Sigmoid colon (tissue), 7 donors: ENCODE results near the gene MTA3. TPM values are rescaled to one million over a fixed set of nuclear protein-coding genes. Genes with fewer than 3 reads are reported as not detected.

Experiments
- DNase-seq: peaks from one replicate; pipeline ENCODE4 v3.0.0-alpha.2; 2019
- H3K27ac ChIP-seq, 4 donors: fragments of 200-600 bp; sonication (generic); one replicate each; pipeline ENCODE4 v1.5.1; 2016 to 2019; ENCODE audit warnings: mild to moderate bottlenecking in 1 of 4
- H3K27me3 ChIP-seq, 3 donors: fragments of 200-600 bp; sonication (generic); one replicate each; pipeline ENCODE4 v1.5.1; 2019; ENCODE audit warnings: mild to moderate bottlenecking in 1 of 3
- H3K36me3 ChIP-seq, 4 donors: fragments of 200-600 bp; sonication (generic); one replicate each; pipeline ENCODE4 v1.5.1; 2016 to 2019
- H3K4me1 ChIP-seq, 4 donors: fragments of 200-600 bp; sonication (generic); one replicate each; pipeline ENCODE4 v1.5.1; 2017 to 2019
- H3K4me3 ChIP-seq, 4 donors: fragments of 200-600 bp; sonication (generic); one replicate each; pipeline ENCODE4 v1.5.1; 2017 to 2019; ENCODE audit warnings: mild to moderate bottlenecking in 2 of 4, moderate library complexity in 1 of 4
- H3K9me3 ChIP-seq, 4 donors: fragments of 200-600 bp in 3 of 4; sonication (generic) in 3 of 4; one replicate each; pipeline versions ENCODE4 v1.5.1 to v1.6.1; 2013 to 2019
- EP300 ChIP-seq, 4 donors: sonication (generic); formaldehyde crosslinking; IDR thresholded peaks; one replicate each; pipeline ENCODE4 v1.6.1; 2017; ENCODE audit warnings: antibody characterized with exemption in 4 of 4
- POLR2A ChIP-seq, 2 donors: fragments of 450-650 bp; IDR thresholded peaks; one replicate each; pipeline ENCODE4 v1.6.1; 2016; ENCODE audit warnings: antibody characterized with exemption in 2 of 2, mild to moderate bottlenecking in 2 of 2, moderate library complexity in 2 of 2
- POLR2AphosphoS5 ChIP-seq, 4 donors: sonication (generic); formaldehyde crosslinking; IDR thresholded peaks; one replicate each; pipeline ENCODE4 v1.6.1; 2017; ENCODE audit warnings: antibody characterized with exemption in 4 of 4
- WGBS, 2 donors: extraction: QIAGEN DNeasy Blood & Tissue Kit; methylation state at CpG; one replicate each; pipeline ENCODE4 v1.1.7; 2013; 5-methylcytosine and 5-hydroxymethylcytosine counted together
- intact Hi-C: fragments of 100-400 bp; cut with DNase I; formaldehyde crosslinking; loops from one replicate; pipeline ENCODE4 v1.15.1; 2023
- polyA plus RNA-seq, 3 donors: library from polyadenylated mRNA; stranded (reverse); fragments of 200-250 nt; gene quantifications; one replicate each; pipeline ENCODE4 v1.2.3, GENCODE V29; 2013
- total RNA-seq, 4 donors: library from RNA; depleted of rRNA; stranded (reverse); fragments of >200 nt; gene quantifications; one replicate each; pipeline ENCODE4 v1.1.0, GENCODE V29; 2016
- TF ChIP-seq, protein P1 (sequence below), 4 experiments: fragments of 450-650 bp in 3 of 4; fragments of 200-600 bp in 1 of 4; IDR thresholded peaks; one replicate each; pipeline ENCODE4 v1.5.1; 2016 to 2019; ENCODE audit warnings: antibody characterized with exemption in 4 of 4, mild to moderate bottlenecking in 3 of 4, moderate library complexity in 2 of 4
- donor health status: healthy with polysubstance abuse.
- donor health status: Bipolar disorder and iron deficiency.
- donor health status: healthy.

MTA3 gene
- total and polyA plus RNA-seq, 7 donors: 24.5 to 53.2 (median 33.9) TPM

DNA sequence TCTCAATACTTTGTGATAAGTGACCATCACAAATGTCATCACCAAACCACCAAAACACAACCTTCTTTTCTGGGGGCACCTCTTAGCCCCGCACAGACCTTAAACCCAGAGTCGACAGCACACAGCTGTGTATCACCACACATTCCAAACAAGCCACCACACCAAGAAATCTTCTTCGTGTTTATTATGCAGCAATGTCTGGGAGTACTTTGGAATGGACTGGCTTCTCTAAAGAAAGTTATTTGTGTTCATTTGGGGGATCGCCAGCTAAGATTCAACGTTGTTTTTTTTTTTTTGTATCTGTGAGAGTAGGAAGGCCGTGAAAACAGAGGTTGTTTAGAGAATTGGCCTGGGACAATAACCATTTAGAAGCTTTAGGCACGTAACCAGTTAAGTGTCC, 1.1 kb upstream of the MTA3 start:
- TF ChIP-seq EP300 (IDR thresholded peaks at IDR 0.05): no peak
- TF ChIP-seq, protein P1, sequence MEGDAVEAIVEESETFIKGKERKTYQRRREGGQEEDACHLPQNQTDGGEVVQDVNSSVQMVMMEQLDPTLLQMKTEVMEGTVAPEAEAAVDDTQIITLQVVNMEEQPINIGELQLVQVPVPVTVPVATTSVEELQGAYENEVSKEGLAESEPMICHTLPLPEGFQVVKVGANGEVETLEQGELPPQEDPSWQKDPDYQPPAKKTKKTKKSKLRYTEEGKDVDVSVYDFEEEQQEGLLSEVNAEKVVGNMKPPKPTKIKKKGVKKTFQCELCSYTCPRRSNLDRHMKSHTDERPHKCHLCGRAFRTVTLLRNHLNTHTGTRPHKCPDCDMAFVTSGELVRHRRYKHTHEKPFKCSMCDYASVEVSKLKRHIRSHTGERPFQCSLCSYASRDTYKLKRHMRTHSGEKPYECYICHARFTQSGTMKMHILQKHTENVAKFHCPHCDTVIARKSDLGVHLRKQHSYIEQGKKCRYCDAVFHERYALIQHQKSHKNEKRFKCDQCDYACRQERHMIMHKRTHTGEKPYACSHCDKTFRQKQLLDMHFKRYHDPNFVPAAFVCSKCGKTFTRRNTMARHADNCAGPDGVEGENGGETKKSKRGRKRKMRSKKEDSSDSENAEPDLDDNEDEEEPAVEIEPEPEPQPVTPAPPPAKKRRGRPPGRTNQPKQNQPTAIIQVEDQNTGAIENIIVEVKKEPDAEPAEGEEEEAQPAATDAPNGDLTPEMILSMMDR (IDR thresholded peaks at IDR 0.05): no peak
- no peak for TF ChIP-seq POLR2A (IDR thresholded peaks at IDR 0.05)
- no peak for TF ChIP-seq POLR2AphosphoS5 (IDR thresholded peaks at IDR 0.05)
- Histone ChIP-seq H3K27me3 (no peaks in the 10 kb centered on the region), H3K9me3 (no peaks in the 10 kb centered on the region), H3K4me1 (peaks cover 0 to 34% (median 22%) of the 10 kb centered on the region in 4 donors), H3K27ac (peak overlapping the region; percentile 89 to 97 (median 94)), H3K36me3 (peaks cover 0 to 5% (median 0%) of the 10 kb centered on the region in 4 donors), H3K4me3 (no peak overlapping the region)
- intact Hi-C loops: loop anchor here (5.0 to 10.0 kb wide), 5 partner anchors 55 to 227 kb away; partner anchors contain the start of genes COX7A2L and HAAO
- no peak for DNase-seq
- 51% methylated on average over 7 of the region's 7 CpGs for WGBS, 2 donors

DNA sequence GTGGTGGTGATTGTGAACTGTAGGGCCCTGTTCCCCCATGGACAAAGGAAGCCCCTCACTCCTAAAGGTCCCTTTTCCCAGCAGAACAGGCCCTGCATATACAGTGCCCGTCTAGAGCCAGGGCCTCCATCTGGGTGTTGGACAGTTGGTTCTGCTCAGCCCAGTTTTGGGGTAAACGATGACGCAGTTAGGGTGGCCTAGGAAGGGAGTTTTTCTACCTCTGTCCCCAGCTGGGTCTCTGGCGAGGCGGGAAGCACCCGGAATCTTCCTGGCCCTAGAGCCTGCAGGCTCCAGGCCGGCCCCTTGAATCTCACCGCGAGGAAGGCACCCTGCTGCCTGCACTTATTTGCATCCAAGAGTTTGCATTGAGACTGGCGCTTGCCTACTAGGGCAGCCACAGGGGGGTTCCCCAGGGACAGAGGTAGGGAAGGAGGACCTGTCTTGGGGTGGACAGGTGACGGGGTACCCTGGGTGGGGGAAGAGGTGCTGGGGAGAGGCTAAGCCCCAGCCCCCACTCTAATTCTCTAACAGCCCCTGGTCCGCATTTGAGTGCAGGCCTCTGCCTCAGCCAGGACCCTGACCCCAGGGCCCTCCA, 529 bp upstream of the MTA3 start:
- peak overlapping the region; percentile 89 to 97 (median 94) for H3K27ac ChIP-seq
- intact Hi-C loops: loop anchor here (5.0 to 10.0 kb wide), 5 partner anchors 56 to 227 kb away; partner anchors contain the start of genes COX7A2L and HAAO

DNA sequence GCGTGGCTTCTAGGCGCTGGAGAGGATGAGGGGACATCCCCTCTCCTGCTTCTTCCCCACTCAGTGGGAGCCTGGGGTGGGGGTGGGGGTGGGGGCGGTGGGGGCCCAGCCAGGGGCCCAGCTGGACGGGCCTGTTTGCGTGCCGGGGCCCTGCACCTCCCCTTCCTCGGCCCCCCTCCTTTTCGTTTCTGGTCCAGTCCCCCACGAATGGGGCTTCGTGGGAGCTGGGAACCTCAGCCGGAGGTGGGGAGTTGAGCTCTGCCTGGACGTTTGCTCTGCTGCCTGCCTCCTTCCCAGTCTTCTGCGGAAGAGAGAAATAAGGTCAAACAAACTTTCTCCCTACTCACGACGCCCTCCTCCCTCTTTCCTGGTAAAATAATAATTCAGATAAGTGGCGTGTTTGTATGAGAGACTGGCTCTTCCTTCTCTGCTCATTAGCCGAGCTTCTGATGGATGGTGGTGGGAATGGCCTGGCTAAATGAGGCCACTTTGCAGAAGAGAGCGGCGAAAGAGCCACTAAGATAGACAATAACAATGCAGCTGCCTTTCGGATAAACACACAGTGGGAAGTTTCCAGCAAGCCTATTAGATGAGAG, 782 bp downstream of the MTA3 start:
- intact Hi-C loops: loop anchor here (5.0 to 10.0 kb wide), 5 partner anchors 57 to 226 kb away; partner anchors contain the start of genes COX7A2L and HAAO
- Histone ChIP-seq H3K4me1 (peaks cover 0 to 34% (median 22%) of the 10 kb centered on the region in 4 donors), H3K4me3 (peak overlapping the region; percentile 78 to 99 (median 90)), H3K27me3 (no peaks in the 10 kb centered on the region), H3K36me3 (peaks cover 0 to 11% (median under 1%) of the 10 kb centered on the region in 4 donors), H3K9me3 (no peaks in the 10 kb centered on the region), H3K27ac (peak overlapping the region; percentile 89 to 97 (median 94))
- 3 to 8% methylated on average over 20 of the region's 20 CpGs for WGBS, 2 donors
- TF ChIP-seq, protein P1 (IDR thresholded peaks at IDR 0.05): no peak
- TF ChIP-seq POLR2AphosphoS5 (IDR thresholded peaks at IDR 0.05): peak in 1 of 4 donors; percentile 16
- DNase-seq: peak; percentile 69

More for the DNA sequence above, 529 bp upstream of the MTA3 start:
- H3K4me1 ChIP-seq: peaks cover 0 to 34% (median 22%) of the 10 kb centered on the region in 4 donors
- H3K4me3 ChIP-seq: peak overlapping the region; percentile 78 to 99 (median 90)
- no peaks in the 10 kb centered on the region for H3K27me3 ChIP-seq
- no peaks in the 10 kb centered on the region for H3K9me3 ChIP-seq
- DNase-seq: peak; percentile 73
- peaks cover 0 to 5% (median 0%) of the 10 kb centered on the region in 4 donors for H3K36me3 ChIP-seq
- WGBS, 2 donors: 25 to 50% methylated on average over 12 of the region's 12 CpGs
- TF ChIP-seq POLR2A (IDR thresholded peaks at IDR 0.05) (no peak), EP300 (IDR thresholded peaks at IDR 0.05) (no peak), POLR2AphosphoS5 (IDR thresholded peaks at IDR 0.05) (no peak)
- TF ChIP-seq, protein P1 (IDR thresholded peaks at IDR 0.05): no peak

DNA sequence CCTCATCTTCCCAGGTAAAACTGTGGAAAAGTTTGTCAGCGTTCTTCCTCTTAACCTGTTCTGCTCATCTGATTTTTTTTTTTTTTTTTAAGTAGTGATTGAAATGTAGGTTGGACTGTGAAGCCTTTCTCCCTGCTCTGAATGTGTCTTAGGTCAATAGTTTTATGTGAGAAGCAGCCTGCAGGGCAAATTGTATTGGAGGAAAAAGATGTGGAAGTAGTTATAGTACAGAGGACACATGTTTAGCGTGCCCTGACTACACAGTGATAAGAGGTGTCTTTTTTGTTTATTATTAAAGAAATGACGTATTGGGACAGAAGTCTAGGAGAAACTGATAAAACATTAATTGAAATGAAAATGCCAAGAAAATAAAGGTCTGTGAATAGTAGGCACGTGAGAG, 1.5 kb downstream of the MTA3 start:
- peaks cover 0 to 18% (median 3%) of the 10 kb centered on the region in 4 donors for H3K36me3 ChIP-seq
- peak overlapping the region in 3 of 4 donors; percentile 83 to 99 (median 98) for H3K4me3 ChIP-seq
- intact Hi-C loops: loop anchor here (5.0 to 10.0 kb wide), 5 partner anchors 58 to 225 kb away; partner anchors contain the start of genes COX7A2L and HAAO
- DNase-seq: no peak
- H3K4me1 ChIP-seq: peaks cover 0 to 34% (median 25%) of the 10 kb centered on the region in 4 donors
- H3K9me3 ChIP-seq: no peaks in the 10 kb centered on the region
- WGBS, 2 donors: 16 to 51% methylated on average over 4 of the region's 4 CpGs
- no peak for TF ChIP-seq EP300 (IDR thresholded peaks at IDR 0.05)
- TF ChIP-seq, protein P1 (IDR thresholded peaks at IDR 0.05): no peak
- no peak for TF ChIP-seq POLR2AphosphoS5 (IDR thresholded peaks at IDR 0.05)
- no peak for TF ChIP-seq POLR2A (IDR thresholded peaks at IDR 0.05)
- no peaks in the 10 kb centered on the region for H3K27me3 ChIP-seq
- H3K27ac ChIP-seq: peak overlapping the region; percentile 89 to 97 (median 94)
